GM12801 (cell line): ENCODE results near the gene TGM3.

ENCODE experiments used
- TF ChIP-seq, protein P1 (sequence below): IDR thresholded peaks from one replicate; pipeline ENCODE4 v1.5.1; 2011; ENCODE audit warnings: control low read depth; ENCODE audit not compliant: insufficient read length; ENCODE audit errors: extremely low read depth

Gene TGM3

DNA sequence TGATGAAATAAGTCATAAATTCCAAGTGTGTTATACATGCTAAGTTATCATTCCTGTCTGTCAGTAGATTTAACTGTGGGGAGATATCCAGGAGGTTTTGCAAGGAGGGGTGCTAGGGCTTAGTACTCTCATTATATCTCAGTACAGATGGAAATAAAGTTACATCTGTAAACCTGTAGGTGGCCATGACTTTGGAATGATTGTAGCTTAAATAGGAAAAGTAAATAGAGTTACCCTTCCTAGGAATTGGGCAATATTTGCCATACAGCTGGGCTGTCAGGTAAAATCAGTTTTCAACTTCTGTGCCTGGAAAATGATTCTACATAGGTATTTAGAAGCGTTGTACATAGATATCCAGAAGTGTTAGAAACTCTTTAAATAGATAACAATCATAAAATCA, 19.8 kb upstream of the TGM3 start:
- TF ChIP-seq, protein P1, sequence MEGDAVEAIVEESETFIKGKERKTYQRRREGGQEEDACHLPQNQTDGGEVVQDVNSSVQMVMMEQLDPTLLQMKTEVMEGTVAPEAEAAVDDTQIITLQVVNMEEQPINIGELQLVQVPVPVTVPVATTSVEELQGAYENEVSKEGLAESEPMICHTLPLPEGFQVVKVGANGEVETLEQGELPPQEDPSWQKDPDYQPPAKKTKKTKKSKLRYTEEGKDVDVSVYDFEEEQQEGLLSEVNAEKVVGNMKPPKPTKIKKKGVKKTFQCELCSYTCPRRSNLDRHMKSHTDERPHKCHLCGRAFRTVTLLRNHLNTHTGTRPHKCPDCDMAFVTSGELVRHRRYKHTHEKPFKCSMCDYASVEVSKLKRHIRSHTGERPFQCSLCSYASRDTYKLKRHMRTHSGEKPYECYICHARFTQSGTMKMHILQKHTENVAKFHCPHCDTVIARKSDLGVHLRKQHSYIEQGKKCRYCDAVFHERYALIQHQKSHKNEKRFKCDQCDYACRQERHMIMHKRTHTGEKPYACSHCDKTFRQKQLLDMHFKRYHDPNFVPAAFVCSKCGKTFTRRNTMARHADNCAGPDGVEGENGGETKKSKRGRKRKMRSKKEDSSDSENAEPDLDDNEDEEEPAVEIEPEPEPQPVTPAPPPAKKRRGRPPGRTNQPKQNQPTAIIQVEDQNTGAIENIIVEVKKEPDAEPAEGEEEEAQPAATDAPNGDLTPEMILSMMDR = no peak

DNA sequence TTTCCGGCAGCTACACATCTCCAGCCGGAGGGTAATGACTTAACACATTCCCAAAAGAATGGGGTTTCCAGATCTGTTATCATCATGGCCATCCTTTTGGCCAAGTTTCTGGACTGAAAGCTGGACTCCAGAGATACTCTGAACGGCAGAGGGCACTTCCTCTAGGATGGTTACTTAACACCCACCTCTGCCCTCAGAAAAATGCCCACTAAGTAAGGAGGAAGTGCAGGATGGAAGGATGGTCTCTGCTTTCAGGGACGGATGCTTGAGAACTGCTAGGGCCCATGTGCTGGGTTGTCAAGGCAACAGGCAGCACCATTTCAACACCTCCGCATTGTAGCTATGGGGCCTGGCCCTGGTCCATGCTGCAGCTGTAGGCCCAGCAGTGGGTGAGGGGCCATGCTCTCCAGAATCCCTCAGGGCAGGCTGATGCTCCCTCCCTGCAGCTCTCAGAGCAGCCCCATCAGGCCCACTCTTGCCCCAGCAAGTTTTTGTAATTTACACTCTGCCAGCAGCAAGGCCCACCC, 16.5 kb upstream of the TGM3 start:
- TF ChIP-seq, protein P1 = no peak

DNA sequence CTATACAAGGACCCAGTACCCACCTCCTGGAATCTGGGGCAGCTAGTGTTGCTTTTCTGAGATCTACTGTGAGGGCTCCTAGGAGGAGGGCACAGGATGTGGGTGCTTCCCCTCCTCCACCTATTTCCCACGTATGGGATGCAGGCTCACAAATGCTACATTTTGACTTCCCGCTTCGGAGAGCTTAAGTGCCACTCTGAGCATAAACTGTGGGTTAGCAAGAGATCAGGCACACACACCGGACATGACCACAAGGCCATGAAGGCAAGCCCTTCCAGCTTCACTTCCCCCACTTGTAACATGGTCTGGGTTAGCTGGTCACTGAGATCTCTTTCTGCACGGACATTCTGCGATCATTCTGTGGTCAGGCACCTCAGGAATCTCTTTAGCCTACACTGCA, 15.7 kb upstream of the TGM3 start:
- TF ChIP-seq, protein P1 = no peak

DNA sequence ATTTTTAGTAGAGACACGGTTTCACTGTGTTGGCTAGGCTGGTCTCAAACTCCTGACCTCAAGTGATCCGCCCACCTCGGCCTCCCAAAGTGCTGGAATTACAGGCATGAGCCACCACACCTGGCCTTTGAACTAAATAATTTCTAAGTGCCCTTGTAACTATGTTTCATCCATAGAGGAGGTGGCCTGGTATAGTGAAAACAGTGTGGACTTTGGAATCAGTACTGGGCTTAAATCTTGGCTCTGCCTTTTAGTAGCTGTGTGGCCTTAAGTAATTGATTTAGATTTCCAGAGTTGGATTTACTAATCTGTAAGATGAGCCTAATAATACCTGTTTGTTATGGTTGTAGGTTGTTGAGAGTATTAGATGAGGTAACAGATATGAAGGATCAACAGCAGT, 14.2 kb upstream of the TGM3 start:
- TF ChIP-seq, protein P1 = no peak

DNA sequence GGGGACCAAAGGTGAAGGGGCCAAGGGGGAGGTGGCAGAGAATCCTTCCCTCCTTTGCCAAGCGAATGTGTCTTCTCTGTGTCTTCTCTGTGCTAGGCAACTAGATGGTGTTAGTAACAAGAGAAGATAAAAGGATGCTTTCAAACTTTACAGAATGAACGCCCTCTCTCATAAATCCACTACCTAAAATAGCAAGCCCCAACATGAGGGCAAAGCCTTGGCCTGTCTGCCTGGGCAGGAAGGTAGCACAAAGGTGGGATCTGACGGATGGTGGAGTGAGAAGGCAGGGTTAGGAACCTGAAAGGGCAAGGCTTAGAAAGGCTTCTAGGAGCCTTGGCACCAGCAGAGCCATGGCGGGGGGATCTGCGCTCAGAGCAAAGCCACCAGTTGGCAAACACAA, 13.6 kb upstream of the TGM3 start:
- TF ChIP-seq, protein P1 = no peak

DNA sequence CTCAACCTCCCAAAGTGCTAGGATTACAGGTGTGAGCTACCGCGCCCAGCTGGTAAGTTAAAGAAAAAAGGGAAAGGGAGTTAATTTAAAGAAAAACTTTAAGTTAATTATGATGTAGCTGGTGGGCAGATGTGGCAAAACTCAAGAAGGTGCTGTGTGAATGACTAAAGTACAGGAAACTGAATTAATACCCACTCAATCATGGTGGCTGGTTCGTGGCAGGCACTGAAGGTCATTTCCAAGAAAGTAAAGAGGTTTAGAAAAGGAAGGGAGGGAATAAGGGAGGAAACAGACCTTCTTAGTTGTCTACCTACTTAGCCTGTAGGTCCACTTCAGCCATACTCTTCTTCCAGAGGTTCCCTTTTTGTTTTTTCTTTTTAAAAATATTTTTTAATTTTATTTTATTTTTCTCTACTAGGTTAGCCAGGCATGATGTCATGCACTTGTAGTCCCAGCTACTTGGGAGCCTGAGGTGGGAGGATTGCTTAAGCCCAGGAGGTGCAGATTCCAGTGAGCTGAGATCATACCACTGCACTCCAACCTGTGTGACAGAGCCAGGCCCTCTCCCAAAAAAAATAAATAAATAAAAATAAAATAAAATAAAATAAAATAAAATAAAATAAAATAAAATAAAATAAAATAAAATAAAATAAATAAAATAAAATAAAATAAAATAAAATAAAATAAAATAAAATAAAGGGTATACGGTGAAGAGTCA, 11.9 kb upstream of the TGM3 start:
- TF ChIP-seq, protein P1 = no peak

DNA sequence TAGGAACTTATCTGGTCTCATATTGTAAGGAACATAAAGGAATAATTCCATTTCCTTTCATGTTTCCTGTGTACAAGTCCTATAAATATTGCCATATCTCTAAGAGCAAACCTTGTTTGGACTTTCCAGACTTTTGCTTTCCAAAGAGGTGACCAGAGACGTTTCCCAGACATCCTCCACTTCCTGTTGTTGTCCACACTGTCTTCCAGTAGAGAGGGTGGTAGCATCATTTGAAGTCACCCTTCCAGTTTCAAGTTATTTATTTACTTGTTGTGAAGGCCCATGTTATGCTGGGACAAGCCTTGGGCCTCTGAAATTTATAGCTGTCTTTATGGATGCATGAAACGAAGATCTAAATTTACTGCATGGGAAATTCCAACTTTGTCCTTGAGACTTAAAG, 10.6 kb upstream of the TGM3 start:
- TF ChIP-seq, protein P1 = no peak
